Embryonic facial prominence (tissue), 1 donor: ENCODE measurements around the gene SLC30A2.

Source experiments
- DNase-seq: peaks from one replicate; pipeline ENCODE4 v3.0.0-alpha.2; 2016; ENCODE audit errors: extremely low spot score

The SLC30A2 gene

DNA sequence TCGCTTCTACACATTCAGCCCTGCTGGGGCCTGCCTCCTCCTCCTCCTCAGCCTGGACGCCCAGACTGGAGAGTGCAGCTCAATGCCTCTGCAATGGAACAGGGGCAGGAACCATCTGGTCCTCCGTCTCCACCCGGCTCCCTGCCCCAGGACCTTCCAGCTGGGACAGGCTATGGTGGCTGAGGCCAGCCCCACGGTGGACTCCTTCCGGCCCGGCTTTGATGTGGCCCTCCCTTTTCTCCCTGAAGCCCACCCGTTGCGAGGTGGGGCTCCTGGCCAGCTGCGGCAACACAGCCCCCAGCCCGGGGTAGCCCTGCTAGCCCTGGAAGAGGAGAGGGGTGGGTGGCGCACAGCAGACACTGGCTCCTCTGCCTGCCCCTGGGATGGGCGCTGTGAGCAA is 22.9 kb downstream of the SLC30A2 start:
- no peak for DNase-seq

DNA sequence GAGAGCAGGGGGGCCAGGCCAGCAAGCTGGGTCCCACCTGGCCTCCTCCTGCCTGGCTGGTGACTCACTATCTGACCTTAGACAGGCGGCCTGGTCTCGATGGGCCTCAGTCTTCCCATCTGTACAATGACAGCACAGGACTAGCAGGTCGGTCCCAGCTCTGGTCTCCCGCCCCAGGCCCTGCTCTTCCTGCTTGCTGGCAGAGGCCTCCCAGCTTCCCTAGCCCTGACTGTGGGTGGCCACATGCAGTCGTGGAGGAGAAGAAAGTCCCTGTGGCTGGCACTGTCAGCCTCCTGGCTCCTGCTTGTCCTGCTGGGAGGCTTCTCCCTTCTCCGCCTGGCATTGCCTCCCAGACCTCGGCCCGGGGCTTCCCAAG is 23.5 kb downstream of the SLC30A2 start:
- DNase-seq, result no peak

DNA sequence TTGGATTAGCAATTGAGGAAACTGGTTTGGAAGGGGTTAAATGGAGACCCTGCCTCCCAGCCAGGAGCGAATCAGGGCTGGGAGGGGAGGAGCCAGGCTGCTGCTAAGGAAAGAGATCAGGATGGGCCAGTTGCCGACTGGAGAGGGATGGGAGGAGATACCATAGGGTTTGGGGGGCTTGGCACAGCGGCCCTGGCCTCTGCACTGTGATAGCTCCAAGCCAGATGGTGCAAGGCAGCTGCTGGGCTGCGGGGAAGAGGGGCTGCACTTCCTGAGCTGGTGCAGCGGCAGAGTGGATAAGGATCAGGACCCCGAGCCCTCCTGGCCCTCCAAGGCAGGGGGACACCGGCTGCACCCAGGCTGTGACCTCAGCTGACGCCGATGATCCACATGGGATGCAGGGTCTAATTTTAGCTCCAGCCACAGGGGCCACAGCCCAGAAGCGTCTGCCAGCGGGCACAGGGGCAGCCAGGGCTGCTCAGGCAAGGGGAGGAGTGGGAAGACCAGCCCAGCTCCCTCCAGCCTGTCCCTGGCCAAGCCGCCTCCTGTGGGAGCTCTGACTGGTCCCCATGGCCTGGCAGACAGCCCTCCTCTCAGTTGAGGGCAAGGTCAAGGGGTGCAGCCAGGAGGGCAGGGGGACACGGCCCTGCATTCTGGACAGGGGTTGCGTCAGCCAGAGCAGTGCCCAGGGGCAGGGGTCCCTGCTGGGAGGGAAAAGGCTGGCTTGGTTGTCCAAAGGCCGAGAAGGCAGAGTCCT is 24.1 kb downstream of the SLC30A2 start, which contains the start of gene EXTL1:
EXTL1 (plus strand) TSS at position 129 of the 757 bp plus-strand sequence. CDS start 872 bp downstream, outside the sequence.
- peak; percentile 72 for DNase-seq

DNA sequence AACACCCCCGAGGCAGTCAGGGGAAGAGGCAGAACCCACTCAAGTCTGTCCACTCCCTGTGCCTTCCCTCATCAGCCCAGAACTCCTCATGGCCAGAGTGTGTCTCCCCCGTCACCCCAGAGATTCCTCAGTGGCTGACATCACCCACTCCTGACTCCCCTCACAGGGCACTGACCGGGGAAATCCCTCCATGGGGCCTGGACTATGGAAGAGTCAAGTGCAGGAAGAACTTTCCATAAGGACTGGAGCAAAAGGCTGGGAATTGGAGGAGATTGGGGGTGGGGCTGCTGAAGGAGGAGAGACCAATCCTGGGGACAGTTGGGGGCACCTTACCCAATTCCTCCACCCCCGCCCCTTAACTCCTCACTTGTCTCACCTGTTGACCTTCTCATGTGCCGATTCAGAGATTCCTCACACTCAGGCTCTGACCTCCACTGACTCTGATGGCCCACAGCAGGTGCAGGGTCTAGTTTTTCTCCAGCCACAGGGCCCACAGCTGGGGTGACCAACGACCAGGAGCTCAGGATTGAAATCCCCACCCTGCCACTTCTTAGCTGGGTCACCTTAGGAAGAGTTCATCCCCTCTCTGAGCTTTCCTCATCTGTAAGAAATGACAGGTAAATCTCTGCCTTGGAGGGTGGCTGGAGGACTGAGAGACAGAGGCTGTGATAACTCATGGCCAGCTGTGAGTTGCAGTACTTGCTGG is 24.8 kb downstream of the SLC30A2 start:
- no peak for DNase-seq

DNA sequence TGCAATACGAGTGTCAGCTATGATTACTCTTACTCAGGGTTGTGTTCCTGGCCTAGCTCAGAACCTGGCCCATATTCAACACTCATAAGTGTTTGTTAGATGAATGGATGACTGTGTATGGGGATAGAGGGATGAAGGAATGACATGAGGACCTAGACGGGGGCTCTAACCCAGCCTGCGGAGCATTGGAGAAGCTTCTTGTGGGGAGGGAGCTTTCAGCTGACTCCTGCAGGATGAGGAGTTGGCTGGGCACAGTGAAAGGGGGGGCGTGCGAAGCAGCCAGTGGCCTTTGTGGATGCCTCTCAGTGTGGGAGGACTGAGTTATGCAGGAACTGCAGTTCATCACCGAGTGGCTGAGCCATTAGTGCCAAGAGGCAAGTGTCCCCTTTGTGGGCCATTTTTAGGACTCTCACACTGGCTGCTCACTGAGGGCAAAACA is 25.6 kb downstream of the SLC30A2 start:
- no peak for DNase-seq

DNA sequence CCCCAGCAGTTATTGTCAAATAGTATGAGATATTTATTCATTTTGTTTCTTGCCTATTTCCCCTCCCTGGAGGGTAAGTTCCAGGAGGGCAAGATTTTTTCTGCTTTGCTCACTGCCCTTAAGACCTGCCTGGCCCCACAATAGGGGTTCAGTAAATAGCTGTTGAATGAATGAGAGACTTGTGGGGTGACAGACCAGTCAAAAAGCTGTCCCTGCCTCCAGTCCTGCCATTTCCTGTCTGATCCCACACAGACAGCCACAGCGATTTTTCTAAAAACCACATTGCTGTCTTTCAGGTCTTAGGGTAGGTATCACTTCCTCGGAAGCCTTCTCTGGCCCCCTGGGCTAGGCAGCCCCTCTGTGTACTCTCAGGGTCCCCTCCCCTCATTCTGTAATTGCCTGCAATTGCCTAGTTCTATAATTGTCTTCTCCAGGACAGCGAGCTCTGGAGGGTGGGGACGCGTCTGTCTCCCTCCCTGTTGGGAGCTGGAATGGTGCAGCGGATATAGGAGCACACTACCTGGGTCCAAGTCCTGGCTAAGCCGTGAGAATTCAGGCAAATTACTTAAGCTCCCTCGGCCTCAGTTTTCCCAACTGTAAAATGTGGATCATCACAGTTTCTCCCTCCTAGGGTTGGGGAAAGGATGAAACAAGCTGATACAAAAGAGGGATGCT is 26.1 kb downstream of the SLC30A2 start:
- no peak for DNase-seq

DNA sequence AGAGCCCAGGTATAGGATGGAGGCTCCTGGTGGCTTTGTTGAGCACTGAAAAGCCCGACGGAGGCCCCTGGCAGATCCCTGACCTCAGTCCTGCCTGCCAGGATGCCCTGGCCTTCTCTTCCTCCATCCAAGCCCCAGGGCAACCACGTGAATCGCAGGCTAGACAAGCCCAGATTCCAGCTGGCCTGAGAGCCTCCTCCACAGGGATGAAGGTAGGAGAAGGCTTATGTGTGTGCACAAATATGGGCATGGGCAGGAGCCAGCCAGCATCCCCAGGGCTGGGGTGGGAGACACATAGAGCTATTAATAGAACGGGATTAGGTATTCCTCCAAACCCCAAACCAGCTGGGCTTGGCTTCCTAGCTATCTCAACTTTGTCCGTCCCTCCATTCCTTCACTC is 28.3 kb downstream of the SLC30A2 start:
- DNase-seq, result no peak

DNA sequence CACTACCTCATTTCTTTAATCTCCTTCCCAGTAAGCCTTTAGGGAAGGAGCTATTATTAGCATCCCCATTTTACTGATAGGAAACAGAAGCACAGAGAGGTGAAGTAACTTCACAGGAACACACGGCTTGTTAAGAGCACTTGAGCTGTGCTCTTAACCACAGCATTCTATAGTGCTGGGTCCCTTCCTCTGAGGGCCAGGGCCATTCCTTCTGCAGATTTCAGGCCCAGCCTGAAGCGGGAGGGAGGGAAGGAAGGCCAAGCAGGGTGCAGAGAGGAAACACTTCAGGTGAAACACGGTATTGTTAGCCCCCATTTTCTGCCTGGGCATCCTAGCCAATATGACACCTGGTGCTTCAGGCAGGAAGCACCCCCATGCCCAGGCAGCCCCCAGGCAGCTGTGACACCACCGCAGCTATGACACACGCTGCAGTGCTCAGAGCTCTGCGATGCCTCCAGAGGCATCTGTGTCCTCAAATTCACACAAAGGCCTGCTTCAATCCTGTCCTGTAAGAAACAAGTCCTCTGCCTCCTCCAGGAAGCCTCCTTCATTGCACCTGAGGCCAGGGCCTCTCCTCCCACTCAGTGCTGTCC is 28.9 kb downstream of the SLC30A2 start:
- DNase-seq, result no peak

DNA sequence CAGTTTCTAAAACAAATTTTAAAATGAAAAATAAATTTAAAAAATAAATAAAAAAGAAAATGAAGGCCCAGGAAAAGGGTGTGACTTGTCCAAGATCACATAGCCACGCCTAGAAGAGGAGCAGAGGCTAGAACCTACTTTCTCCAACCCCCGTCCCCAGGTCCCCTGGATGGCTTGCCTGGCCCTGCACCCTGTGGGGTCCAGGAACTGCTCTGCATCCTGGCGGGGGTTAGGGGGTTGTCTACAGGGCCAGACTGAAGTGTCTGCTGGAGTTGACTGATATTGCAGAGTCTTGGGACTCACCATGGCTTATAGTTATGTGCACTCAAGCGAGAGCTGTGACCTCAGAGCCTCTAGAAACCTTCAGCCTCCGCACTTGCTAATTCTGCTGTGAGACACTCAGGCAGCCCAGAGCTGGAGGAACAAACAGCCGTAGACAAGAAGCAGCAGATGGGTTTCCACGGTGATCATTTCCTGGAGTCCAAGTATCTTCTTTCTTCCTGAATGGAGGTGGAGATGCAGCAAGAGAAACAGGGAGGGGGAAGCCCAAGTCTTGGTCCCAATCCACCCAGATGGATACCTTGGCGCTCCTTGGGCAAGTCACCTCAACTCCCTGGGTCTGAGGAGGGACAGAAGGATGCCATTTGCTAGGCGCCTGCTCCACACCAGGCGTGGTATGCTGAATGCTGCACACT is 29.5 kb downstream of the SLC30A2 start:
- no peak for DNase-seq

DNA sequence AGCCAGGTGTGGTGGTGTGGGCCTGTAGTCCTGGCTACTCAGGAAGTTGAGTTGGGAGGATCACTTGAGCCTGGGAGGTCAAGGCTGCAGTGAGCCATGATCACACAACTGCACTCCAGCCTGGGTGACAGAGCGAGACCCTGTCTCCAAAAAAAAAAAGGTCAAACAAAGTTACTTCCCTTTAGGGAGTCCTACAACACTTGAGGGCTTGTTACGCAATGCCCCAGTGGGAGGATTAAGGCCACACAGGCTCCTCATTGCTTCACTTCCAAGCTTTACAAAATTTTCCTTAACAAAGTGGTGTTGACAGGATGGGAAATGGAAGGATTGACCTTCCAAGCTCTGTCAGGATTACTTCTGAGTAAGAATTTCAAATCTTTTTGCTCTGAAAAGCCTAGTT is 30.6 kb downstream of the SLC30A2 start:
- DNase-seq, result no peak

DNA sequence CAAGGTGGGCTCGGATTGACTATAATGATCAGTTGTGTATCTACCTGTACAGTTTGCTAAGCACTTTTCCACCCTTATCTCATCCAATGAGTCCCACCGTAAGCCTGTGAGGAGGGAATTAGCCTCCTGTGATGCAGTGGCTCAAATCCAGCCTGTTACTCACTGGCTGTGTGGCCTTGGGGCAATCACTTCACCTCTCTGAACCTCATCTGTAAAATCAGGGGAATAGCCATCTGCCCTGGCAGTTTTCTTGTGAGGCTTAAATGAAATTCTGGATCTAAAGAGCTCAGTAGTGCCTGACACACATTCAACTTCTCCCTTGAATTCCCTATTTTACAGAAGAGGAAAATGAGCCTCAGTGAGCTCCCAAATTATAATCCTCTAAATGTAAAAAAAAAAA is 31.7 kb downstream of the SLC30A2 start:
- DNase-seq, result no peak

DNA sequence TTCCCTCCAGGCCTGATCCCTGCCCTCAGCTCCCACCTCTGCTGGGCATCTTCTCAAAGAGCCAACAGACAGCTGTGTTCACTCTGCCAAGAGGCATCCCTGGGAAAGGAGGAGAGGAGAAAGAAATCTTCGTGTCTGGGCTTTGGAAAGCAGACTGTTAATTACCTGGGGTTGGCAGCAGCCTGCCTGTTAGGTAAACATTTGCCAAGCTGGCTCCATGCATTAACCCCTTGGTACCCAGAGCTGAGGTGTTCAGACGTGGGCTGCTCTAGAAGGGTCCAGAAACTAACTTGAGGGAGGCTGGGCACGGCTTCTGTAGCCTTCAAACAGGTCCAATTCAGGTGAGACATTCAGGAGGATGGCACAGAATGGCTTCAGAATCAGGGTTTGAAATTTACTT is 33.1 kb downstream of the SLC30A2 start:
- DNase-seq, result no peak

DNA sequence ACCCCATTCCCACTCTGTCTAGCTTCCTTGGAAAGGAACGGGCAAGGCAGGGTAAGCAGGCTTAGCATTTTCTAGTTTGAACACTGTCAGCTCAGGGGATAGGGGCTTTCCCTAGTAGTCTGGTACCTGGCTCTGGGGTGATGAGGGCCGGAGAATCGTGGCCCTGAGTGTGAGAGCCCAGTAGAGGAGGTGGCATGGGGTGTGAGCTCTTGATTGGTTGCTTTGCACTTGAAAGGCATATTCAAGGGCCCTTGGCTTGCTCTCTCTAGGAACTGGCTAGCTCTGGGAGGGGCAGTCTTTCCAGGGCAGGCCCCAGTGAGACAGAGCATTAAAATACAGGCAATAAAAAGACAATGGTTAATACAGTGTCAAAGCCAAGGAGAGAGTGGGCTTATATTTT is 35.1 kb downstream of the SLC30A2 start:
- no peak for DNase-seq

DNA sequence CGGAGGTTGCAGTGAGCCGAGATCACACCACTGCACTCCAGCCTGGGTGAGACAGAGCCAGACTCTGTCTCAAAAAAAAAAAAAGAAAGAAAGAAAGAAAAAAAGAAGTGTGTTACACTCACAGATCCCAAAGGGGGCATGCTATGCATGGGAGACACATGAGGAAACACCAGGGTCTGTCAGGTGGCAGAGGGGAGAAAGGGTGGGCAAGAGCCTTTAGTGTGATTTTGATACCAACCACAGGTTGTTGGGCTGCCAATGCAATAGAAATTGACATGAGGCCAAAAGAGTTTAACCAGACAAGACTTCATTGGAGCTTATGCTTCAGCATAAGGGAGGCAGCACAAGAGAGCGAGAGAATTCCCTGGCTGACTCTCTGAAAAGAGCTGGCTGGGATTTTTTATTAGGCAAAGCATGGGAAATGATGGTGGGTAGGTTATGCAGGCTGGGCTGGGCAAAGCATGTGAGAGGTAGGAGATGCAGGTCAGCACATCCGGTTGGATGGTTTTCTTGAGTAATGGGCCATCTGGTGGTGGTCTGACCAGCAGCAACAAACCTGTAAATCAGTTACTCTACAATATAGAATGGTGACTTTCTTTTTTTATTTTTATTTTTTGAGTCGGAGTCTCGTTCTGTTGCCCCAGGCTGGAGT is 36.0 kb downstream of the SLC30A2 start:
- DNase-seq, result no peak

DNA sequence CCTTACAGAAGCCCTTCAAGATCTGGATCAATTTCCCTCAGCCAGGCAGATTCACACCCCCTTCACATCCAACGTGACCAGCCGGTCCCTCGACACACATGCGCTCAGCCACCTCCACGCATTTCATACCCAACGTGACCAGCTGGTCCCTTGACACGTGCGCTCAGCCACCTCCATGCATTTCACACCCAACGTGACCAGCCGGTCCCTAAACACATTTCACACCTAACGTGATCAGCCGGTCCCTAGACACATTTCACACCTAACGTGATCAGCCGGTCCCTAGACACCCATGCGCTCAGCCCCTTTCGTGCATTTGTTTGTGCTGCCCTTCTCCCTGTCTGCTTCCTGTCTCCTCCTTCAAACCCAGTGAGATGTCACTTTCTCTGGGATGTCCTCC is 39.2 kb downstream of the SLC30A2 start:
- no peak for DNase-seq

DNA sequence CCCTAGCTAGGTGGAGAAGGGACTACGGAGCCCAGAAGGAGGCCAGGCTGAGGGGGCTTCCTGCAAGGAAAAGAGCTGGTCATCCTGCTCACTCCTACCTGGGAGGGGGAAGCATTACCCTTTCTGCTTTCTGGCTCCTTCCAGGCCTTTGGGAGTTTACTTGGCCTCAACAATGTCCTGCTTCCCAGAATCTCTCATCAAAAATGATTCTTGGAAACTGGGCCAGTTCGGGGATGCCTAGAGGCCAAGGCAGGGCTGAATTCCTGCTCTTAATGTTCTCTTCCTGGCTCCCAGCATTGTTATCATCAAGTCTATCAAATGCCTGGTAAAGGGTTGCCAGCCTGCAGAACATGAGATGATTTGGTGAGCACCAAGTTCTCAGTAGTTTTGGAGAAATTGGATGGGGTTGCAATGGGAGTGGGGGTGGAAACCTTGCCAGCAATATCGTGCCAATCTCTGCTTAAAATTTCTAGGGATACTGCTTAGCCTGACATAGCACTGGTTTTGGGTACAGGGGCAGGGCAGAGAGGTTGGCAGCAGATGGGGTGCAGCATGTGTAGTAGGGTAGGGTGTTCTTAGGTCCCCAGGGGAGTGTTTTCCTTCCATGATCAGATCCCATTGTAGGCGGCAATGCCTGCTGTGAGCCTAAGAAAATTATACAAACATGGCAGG is 40.3 kb downstream of the SLC30A2 start:
- DNase-seq, result no peak

DNA sequence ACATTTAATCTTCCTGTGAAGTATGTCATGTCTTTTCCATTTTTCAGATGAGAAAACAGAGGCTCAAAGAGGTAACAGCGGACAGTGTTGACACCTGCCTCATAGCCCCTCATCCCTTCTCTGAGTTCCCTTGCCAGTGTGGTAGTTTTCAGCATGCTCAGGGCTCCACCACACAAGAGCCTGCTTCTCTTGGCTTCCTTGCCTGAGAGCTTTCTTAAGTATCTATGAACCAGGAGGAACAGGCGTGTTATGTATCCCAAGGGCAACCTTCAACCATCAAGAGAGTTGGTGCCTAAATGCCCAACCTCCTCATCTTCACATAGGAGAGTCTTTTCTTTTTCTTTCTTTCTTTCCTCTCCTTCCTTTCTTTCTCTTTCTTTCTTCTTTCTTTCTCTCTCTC is 42.2 kb downstream of the SLC30A2 start:
- DNase-seq, result no peak

DNA sequence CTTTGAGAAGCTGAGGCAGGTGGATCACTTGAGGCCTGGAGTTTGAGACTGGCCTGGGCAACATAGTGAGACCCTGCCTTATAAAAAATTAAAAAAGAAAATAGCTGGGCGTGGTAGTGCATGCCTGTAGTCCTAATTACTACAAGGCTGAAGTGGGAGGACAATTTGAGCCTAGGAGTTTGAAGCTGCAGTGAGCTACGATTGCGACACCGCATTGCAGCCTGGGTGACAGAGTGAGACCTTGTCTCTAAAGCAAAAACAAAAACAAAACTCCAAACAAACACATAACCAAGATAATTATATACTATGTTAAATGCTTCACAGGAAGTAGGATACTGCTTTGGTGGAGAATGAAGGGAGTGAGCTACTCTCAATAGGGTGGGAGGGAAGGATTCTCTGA is 42.7 kb downstream of the SLC30A2 start:
- no peak for DNase-seq

DNA sequence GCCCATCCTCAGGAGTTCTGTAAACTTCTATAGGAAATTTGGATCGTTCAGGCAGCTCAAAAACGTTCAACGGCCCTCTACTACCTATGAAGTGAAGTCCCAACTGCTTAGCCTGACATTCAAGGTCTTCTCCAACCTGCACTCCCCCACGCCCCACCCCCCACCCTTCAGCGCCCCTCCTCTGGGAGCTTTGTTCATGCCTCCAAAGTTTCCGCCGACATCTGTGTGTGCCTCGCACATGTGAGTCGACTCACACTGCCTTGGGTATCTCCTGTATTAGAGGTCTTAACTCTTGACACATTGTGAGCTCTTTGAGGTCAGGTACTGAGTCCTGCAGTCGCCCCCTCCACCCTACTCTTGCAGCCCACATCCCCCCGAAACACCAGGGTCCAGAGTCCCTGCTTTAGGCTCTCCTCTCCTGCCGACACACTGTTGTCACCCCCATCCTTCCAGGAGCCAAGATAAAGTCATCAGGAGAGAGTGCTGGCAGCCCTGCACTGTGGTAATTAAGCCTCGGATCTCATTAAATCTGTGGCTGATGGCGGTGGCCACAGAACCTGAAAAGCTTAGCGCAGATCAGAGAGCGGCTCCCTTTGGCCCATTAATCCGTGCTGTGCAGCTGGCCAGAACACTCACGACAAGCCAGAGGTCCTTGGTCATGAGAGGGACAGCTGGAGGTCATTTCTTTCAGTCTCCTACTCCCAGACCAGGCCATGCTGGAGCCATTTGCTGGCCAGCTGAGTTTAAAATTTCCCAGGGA is 46.7 kb downstream of the SLC30A2 start:
- DNase-seq, result no peak
